Measurements from ENCODE around the gene SATB2.

The SATB2 gene

GRCh38 chr2:199404841-199405240, 52.9 kb downstream of the SATB2 start:
- no peak for DNase-seq

GRCh38 chr2:199395311-199395710, 62.4 kb downstream of the SATB2 start:
- no peak for DNase-seq

GRCh38 chr2:199392363-199392762, 65.4 kb downstream of the SATB2 start:
- no peak for DNase-seq

GRCh38 chr2:199388728-199389268, 68.9 kb downstream of the SATB2 start:
- DNase-seq = no peak

GRCh38 chr2:199384043-199384442, 73.7 kb downstream of the SATB2 start:
- DNase-seq = no peak

GRCh38 chr2:199383021-199383420, 74.7 kb downstream of the SATB2 start:
- no peak for DNase-seq

GRCh38 chr2:199382091-199382490, 75.6 kb downstream of the SATB2 start:
- DNase-seq = no peak

GRCh38 chr2:199381531-199381930, 76.2 kb downstream of the SATB2 start:
- DNase-seq = no peak

- DNase-seq = no peak
Observed at GRCh38 chr2:199378948-199379650, 78.6 kb downstream of the SATB2 start.

GRCh38 chr2:199370150-199370780, 87.5 kb downstream of the SATB2 start:
- DNase-seq = no peak

GRCh38 chr2:199366406-199366805, 91.3 kb downstream of the SATB2 start:
- no peak for DNase-seq

- DNase-seq = no peak
Observed at GRCh38 chr2:199364153-199364552, 93.6 kb downstream of the SATB2 start.

- DNase-seq = no peak
Observed at GRCh38 chr2:199356412-199356811, 101.3 kb downstream of the SATB2 start.

GRCh38 chr2:199348871-199349270, 108.9 kb downstream of the SATB2 start:
- no peak for DNase-seq

- no peak for DNase-seq
Observed at GRCh38 chr2:199344012-199344411, 113.7 kb downstream of the SATB2 start.

- no peak for DNase-seq
Observed at GRCh38 chr2:199342334-199342733, 115.4 kb downstream of the SATB2 start.

- no peak for DNase-seq
Observed at GRCh38 chr2:199341123-199341522, 116.6 kb downstream of the SATB2 start.

- no peak for DNase-seq
Observed at GRCh38 chr2:199339891-199340605, 117.7 kb downstream of the SATB2 start.

GRCh38 chr2:199336546-199336945, 121.2 kb downstream of the SATB2 start:
- DNase-seq = no peak

GRCh38 chr2:199335502-199335901, 122.2 kb downstream of the SATB2 start:
- no peak for DNase-seq

GRCh38 chr2:199329466-199329865, 128.3 kb downstream of the SATB2 start:
- no peak for DNase-seq

- no peak for DNase-seq
Observed at GRCh38 chr2:199329031-199329430, 128.7 kb downstream of the SATB2 start.

- DNase-seq = no peak
Observed at GRCh38 chr2:199325881-199326280, 131.9 kb downstream of the SATB2 start.

- no peak for DNase-seq
Observed at GRCh38 chr2:199322151-199322550, 135.6 kb downstream of the SATB2 start.
